SH-SY5Y (cell line): Measurements from ENCODE around the gene RNF103.

Experiments used
- GATA2 ChIP-seq: IDR thresholded peaks from 2 replicates; pipeline ENCODE4 v1.6.1; 2011; ENCODE audit warnings: mild to moderate bottlenecking, low read depth, low read length
- GATA3 ChIP-seq: IDR thresholded peaks from 2 replicates; pipeline ENCODE4 v1.6.1; 2011; ENCODE audit warnings: low read depth, mild to moderate bottlenecking, low read length, moderate library complexity

GRCh38 chr2:86631846-86632485 lies 8.3 kb upstream of the RNF103 start:
- TF ChIP-seq GATA3 = no peak
- no peak for TF ChIP-seq GATA2
